OCI-LY1 (cell line): ENCODE data around the gene ATG7.

Source experiments
- H2AFZ ChIP-seq: fragments of 200-600 bp; sonication (generic), shearing (Covaris generic); 2 replicates; pipeline ENCODE4 v1.6.0; 2014; ENCODE audit warnings: antibody characterized with exemption, mild to moderate bottlenecking, low read length
- H3F3A ChIP-seq: fragments of 200-600 bp; sonication (generic), shearing (Covaris generic); 2 replicates; pipeline ENCODE4 v1.6.0; 2014; ENCODE audit warnings: mild to moderate bottlenecking, antibody characterized with exemption, low read length, moderate library complexity; ENCODE audit not compliant: insufficient read depth
- H3K27ac ChIP-seq: fragments of 200-600 bp; sonication (generic); 2 replicates; pipeline ENCODE4 v1.5.1; 2014; ENCODE audit warnings: low read length, mixed run types, mild to moderate bottlenecking, low read depth; ENCODE audit not compliant: poor library complexity, severe bottlenecking
- H3K27me3 ChIP-seq: fragments of 200-600 bp; sonication (generic); 2 replicates; pipeline ENCODE4 v1.6.0; 2014; ENCODE audit warnings: antibody characterized with exemption, mild to moderate bottlenecking, low read length, moderate library complexity; ENCODE audit not compliant: insufficient read depth
- H3K36me3 ChIP-seq: fragments of 200-600 bp; sonication (generic); 2 replicates; pipeline ENCODE4 v1.6.1; 2014; ENCODE audit warnings: mild to moderate bottlenecking, antibody characterized with exemption, low read length, moderate library complexity, mixed read lengths; ENCODE audit not compliant: insufficient read depth
- H3K4me1 ChIP-seq: fragments of 200-600 bp; sonication (generic); 2 replicates; pipeline ENCODE4 v1.5.1; 2014; ENCODE audit warnings: mild to moderate bottlenecking, low read length, moderate library complexity; ENCODE audit not compliant: insufficient read depth, severe bottlenecking
- H3K4me2 ChIP-seq: fragments of 200-600 bp; sonication (generic), shearing (Covaris generic); 2 replicates; pipeline ENCODE4 v1.6.1; 2014; ENCODE audit warnings: low read length
- H3K4me3 ChIP-seq: fragments of 200-600 bp; sonication (generic); 2 replicates; pipeline ENCODE4 v1.5.1; 2014; ENCODE audit warnings: low read length, low read depth, mild to moderate bottlenecking, mixed read lengths; ENCODE audit not compliant: poor library complexity, severe bottlenecking
- H3K79me2 ChIP-seq: fragments of 200-600 bp; shearing (Covaris generic); 2 replicates; pipeline ENCODE4 v1.6.1; 2016; ENCODE audit warnings: mixed run types, low read length, mixed read lengths; ENCODE audit not compliant: insufficient read depth
- H3K9ac ChIP-seq: fragments of 200-600 bp; sonication (generic), shearing (Covaris generic); 2 replicates; pipeline ENCODE4 v1.6.1; 2014; ENCODE audit warnings: mild to moderate bottlenecking, low read length, mixed read lengths
- H3K9me2 ChIP-seq: fragments of 200-600 bp; sonication (generic), shearing (Covaris generic); 2 replicates; pipeline ENCODE4 v1.6.1; 2014; ENCODE audit warnings: low read depth, mild to moderate bottlenecking, low read length, mixed read lengths
- H3K9me3 ChIP-seq: fragments of 200-600 bp; shearing (Covaris generic); 2 replicates; pipeline ENCODE4 v1.6.1; 2014; ENCODE audit warnings: low read length, mixed read lengths
- H4K20me1 ChIP-seq: fragments of 200-600 bp; sonication (generic), shearing (Covaris generic); 2 replicates; pipeline ENCODE4 v1.6.0; 2016; ENCODE audit warnings: mild to moderate bottlenecking, low read length; ENCODE audit not compliant: insufficient read depth
- CTCF ChIP-seq: fragments of 200-600 bp; sonication (generic), shearing (Covaris generic); IDR thresholded peaks from 2 replicates; pipeline ENCODE4 v1.5.1; 2017; ENCODE audit warnings: mild to moderate bottlenecking, antibody characterized with exemption, low read length, moderate library complexity, mixed read lengths
- EZH2 ChIP-seq: fragments of 200-600 bp; sonication (generic), shearing (Covaris generic); IDR thresholded peaks from 2 replicates; pipeline ENCODE4 v1.8.0; 2017; ENCODE audit warnings: borderline replicate concordance, mixed run types, mild to moderate bottlenecking, antibody characterized with exemption, low read length, moderate library complexity, mixed read lengths

ATG7 gene

GRCh38 chr3:11370191-11370590 is 98.0 kb downstream of the ATG7 start:
- Histone ChIP-seq H3K4me2 (no peak overlapping the region), H3K27me3 (no peaks in the 10 kb centered on the region), H3K9me2 (no peaks in the 10 kb centered on the region), H3F3A (no peaks in the 10 kb centered on the region), H3K27ac (no peak overlapping the region), H3K9me3 (no peaks in the 10 kb centered on the region), H4K20me1 (no peaks in the 10 kb centered on the region), H3K4me1 (peaks cover 34% of the 10 kb centered on the region), H3K36me3 (peaks cover 5% of the 10 kb centered on the region; the same call in 1 of the 2 replicates), H3K9ac (no peak overlapping the region), H3K4me3 (no peak overlapping the region), H3K79me2 (no peaks in the 10 kb centered on the region), H2AFZ (no peak overlapping the region)
- TF ChIP-seq CTCF (no peak), EZH2 (no peak)

GRCh38 chr3:11370966-11371365 is 98.8 kb downstream of the ATG7 start:
- H3K9ac ChIP-seq: no peak overlapping the region
- no peaks in the 10 kb centered on the region for H3K79me2 ChIP-seq
- no peak overlapping the region for H3K4me2 ChIP-seq
- no peaks in the 10 kb centered on the region for H4K20me1 ChIP-seq
- H3F3A ChIP-seq: no peaks in the 10 kb centered on the region
- H3K4me3 ChIP-seq: no peak overlapping the region
- H3K9me2 ChIP-seq: no peaks in the 10 kb centered on the region
- no peak overlapping the region for H3K27ac ChIP-seq
- peaks cover 26% of the 10 kb centered on the region for H3K4me1 ChIP-seq
- no peaks in the 10 kb centered on the region for H3K27me3 ChIP-seq
- TF ChIP-seq EZH2 (no peak), CTCF (no peak)
- no peaks in the 10 kb centered on the region for H3K9me3 ChIP-seq
- H3K36me3 ChIP-seq: no peaks in the 10 kb centered on the region
- H2AFZ ChIP-seq: no peak overlapping the region

GRCh38 chr3:11371747-11372146 is 99.5 kb downstream of the ATG7 start:
- Histone ChIP-seq H3K27me3 (no peaks in the 10 kb centered on the region), H3K4me2 (no peak overlapping the region), H3K27ac (no peak overlapping the region), H2AFZ (no peak overlapping the region), H3K79me2 (no peaks in the 10 kb centered on the region), H3K4me3 (no peak overlapping the region), H3K9me2 (no peaks in the 10 kb centered on the region), H3F3A (no peaks in the 10 kb centered on the region), H3K9ac (no peak overlapping the region), H4K20me1 (no peaks in the 10 kb centered on the region), H3K9me3 (no peaks in the 10 kb centered on the region), H3K4me1 (peaks cover 18% of the 10 kb centered on the region), H3K36me3 (no peaks in the 10 kb centered on the region)
- TF ChIP-seq EZH2 (no peak), CTCF (no peak)
